Fibroblast of pulmonary artery (primary cell): ENCODE results near the gene CCDC177.

Experiments used
- DNase-seq: peaks from one replicate; pipeline ENCODE4 v3.0.0-alpha.2; 2010; ENCODE audit warnings: low read depth
- H3K4me3 ChIP-seq: replicated peaks from 2 replicates; pipeline ENCODE4 v1.5.1; 2011; ENCODE audit warnings: low read depth, mild to moderate bottlenecking, control low read depth, low read length, moderate library complexity
- TF ChIP-seq, protein P1 (sequence below): IDR thresholded peaks from 2 replicates; pipeline ENCODE4 v1.5.1; 2011; ENCODE audit warnings: mild to moderate bottlenecking, control low read depth, low read length, inconsistent platforms; ENCODE audit errors: missing control alignments

The CCDC177 gene

DNA sequence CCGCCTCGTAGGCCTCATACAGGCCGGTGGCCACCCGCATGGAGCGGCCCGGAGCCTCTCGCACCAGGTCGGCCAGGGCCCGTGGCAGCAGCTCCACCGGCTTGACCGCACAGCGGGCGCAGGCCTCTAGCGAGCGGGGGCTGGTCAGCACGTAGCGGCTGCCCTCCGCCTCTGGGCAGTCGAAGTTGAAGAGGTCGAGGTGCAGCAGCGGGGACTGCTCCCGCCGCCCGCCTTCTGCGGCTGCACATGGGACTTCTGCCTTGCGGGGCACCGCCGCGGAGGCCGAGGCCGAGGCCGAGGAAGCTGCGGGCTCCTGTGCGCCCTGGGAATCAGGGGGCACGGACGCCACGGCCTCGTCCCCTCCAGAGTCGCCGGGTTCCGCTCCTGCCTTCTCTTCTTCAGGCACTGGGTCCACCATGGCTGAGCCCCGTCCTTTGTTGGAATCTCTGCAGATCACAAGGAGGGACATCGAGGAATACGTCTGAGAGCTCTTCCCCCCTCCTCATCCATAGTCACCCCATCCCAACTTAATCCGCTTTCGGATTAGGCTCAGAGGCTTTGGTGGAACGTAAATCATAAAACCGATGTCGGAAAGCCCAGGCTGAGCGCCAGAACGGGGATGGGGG lies 1.4 kb downstream of the CCDC177 start:
- no peak for DNase-seq
- no peak overlapping the region for H3K4me3 ChIP-seq
- TF ChIP-seq, protein P1, sequence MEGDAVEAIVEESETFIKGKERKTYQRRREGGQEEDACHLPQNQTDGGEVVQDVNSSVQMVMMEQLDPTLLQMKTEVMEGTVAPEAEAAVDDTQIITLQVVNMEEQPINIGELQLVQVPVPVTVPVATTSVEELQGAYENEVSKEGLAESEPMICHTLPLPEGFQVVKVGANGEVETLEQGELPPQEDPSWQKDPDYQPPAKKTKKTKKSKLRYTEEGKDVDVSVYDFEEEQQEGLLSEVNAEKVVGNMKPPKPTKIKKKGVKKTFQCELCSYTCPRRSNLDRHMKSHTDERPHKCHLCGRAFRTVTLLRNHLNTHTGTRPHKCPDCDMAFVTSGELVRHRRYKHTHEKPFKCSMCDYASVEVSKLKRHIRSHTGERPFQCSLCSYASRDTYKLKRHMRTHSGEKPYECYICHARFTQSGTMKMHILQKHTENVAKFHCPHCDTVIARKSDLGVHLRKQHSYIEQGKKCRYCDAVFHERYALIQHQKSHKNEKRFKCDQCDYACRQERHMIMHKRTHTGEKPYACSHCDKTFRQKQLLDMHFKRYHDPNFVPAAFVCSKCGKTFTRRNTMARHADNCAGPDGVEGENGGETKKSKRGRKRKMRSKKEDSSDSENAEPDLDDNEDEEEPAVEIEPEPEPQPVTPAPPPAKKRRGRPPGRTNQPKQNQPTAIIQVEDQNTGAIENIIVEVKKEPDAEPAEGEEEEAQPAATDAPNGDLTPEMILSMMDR = no peak

DNA sequence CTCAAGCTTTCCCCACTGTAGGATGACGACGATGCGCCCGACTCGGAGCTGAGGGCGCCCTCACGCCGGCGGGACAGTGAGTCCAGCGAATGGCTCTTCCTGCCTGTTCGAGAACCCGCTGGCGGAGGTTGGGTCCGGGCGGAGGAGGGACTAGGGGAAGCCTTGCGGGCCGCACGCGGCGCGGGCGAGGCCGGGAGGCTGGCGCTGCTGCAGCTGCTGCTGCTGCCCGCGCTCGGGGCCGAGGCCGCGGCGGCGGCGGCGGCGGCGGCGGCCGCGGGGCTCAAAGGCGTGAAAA lies 1.9 kb downstream of the CCDC177 start:
- no peak for DNase-seq
- no peak overlapping the region for H3K4me3 ChIP-seq
- TF ChIP-seq, protein P1 = no peak

- no peak overlapping the region for H3K4me3 ChIP-seq
- DNase-seq = peak; percentile 31
- TF ChIP-seq, protein P1 = no peak
These were observed 2.4 kb downstream of the CCDC177 start for GRCh38 chr14:69572030-69572840.

DNA sequence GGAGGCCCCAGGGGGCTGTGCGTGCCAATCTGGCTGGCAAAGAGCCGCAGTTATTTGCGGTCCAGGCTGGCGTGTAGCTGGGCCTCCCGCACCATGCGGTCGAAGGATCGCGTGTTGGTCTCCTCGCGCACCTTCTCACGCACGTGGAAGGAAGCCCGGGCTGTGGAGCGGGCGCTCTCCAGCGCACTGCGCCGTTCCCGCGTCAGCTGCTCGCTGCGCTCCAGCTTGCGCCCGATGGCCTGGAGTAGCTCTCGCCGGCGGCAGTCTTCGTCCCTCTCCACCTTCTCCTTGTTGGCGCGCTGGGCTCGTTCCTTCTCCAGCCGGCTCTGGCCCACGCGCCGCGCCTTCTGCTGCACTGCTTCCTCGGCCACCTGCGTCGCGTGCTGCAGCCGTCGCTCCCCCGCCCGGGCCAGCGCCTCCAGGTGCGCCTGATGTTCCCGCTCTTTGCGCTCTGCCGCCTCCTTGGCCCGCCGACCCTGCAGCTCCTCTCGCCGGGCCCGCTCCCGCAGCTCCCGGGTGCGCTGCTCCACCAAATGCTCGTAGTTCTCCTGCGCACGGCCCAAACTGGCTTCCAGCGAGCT lies 3.1 kb downstream of the CCDC177 start:
- no peak for DNase-seq
- TF ChIP-seq, protein P1 = no peak
- H3K4me3 ChIP-seq = no peak overlapping the region

DNA sequence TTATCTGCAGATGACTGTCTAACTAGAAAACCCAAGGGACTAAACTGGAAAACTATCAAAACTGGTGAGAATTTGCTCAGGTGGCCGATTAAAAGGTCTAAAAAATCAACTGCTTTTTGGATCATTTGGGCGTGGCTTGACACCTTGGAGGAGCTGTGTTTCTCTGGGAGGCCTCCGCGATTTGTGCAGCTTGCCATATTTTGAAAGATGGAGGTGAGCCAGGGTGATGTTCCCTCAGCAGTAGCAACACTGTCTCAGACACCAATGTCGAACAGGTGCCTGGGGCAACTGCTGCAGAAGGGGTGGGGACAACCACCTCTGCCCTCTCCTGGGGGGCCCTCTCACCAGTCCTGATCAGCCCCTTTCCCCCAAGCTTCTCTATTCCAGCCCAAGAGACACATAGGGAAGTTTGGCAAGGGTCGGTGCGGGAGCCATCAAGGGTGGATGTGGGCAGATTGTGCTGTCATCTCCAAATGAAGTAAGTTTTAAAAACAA lies 3.8 kb downstream of the CCDC177 start:
- TF ChIP-seq, protein P1 = no peak
- no peak overlapping the region for H3K4me3 ChIP-seq
- DNase-seq = no peak

DNA sequence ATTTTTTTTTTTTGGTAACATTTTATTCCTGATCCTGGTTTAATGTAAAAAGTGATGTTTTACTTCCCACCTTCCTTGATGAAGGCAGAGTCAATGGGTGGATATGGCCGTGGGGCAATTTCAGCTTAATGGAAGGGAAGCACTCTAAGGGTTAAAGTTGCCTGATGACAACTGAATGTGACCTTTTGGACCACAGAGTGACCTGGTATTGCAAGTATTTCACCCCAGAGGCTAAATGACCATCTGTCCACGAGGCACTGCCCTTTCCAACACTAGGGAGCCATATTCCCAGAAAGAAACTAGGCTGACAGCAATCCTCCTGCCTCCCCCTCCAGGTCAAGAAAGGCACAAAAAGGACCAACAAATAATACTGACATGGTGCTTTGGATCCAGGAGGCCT lies 4.8 kb downstream of the CCDC177 start:
- DNase-seq = no peak
- no peak overlapping the region for H3K4me3 ChIP-seq
- TF ChIP-seq, protein P1 = no peak

DNA sequence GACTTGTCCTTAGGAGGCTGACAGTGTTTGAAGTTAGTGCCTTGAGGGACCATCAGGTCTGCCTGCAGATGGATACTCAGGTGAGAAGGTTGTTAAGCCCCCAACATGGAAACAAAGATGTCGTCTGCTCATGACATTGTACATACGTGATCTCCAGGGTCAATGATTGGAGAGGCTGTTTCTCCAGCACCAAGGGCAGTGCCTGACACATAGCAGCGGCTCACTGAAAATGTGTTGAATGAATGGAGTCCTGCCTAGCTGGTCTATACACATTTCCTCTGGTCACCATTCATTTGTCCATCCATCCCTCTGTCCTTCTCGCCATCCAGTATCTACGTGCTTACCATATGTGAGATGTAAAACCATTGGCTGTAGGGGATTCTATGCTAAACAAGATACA lies 7.1 kb downstream of the CCDC177 start:
- no peak overlapping the region for H3K4me3 ChIP-seq
- TF ChIP-seq, protein P1 = no peak
- no peak for DNase-seq
